Inflammatory macrophage treated with lipopolysaccharide for 1 hour (primary cell): ENCODE results near the gene VPS26B.
"Not testable (repeated sequence)": the region's sequence is repeated elsewhere in the genome, so short reads cannot be mapped to it uniquely, and the experiment has no call there.

Experiments
- DNase-seq, 2 donors: peaks; one replicate each; pipeline ENCODE4 v3.0.0-alpha.2; 2020 to 2022

VPS26B gene

DNA sequence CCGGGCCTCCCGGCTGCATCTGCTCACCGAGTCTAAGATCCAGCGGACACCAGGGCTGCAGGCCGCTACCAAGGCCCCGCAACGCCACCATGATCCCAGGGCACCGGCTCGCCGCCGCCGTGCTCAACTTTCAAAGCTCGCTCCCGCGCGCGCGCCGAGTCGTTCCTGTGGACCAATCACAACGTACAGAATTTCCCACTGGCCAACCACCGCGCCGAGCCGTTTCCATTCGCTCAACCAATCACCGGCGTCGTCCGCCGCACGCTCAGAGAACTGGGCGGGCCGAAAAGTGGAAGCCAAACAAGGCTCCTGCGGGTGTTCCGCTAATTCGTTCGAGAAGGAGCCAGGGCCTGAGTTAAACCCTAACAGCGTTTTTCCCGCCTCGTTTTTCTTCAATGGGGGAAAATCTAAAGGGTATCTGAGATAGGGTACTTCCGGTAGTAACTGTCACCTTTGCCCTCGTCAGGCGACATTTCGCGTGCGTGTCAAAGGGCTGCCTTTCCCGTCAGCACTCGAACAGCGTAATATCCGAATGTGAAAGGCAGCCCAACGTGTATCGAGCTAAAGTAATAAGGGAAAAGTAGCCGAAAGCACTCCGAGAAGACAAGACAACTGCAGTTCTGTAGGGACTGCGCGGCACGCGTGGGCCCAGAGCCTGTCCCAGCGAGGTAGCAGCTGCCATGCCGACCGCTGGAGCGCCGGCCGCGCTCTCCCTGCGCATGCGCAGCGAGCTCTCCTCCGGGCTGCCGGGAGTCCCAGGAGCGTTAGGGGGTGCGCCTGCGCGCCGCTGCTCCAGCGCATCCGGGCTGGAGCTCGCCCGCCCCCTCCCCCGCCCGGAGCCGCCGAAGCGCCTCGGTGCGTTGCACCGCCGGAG is at the start of gene VPS26B, which contains the start of gene NCAPD3:
VPS26B (plus strand) TSS at position 836 of the 874 bp plus-strand sequence. CDS start 452 bp downstream, outside the sequence.
NCAPD3 (minus strand) TSS at position 132 of the 874 bp plus-strand sequence; CDS start at position 91, 41 bp downstream.
- DNase-seq = peak; percentile 95 to 98

DNA sequence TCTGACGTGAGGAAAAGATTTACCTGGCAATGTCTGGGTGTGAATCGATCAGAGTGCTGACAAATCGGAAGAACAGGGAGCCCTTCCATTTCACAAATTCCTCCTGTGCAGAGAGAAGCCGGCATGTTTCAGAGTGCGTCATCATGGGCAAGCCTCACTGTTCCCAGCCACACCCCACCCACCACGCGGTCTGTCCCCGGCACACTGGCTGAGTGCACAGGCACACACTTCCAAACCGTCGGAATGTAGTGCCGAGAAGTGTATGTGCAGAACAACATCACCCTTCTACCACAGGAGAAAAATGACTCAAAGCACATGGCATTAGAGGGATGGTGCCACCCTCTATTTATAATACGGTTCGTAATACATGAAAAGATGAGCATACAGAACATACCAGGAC is 48.2 kb upstream of the VPS26B start:
- no peak for DNase-seq

DNA sequence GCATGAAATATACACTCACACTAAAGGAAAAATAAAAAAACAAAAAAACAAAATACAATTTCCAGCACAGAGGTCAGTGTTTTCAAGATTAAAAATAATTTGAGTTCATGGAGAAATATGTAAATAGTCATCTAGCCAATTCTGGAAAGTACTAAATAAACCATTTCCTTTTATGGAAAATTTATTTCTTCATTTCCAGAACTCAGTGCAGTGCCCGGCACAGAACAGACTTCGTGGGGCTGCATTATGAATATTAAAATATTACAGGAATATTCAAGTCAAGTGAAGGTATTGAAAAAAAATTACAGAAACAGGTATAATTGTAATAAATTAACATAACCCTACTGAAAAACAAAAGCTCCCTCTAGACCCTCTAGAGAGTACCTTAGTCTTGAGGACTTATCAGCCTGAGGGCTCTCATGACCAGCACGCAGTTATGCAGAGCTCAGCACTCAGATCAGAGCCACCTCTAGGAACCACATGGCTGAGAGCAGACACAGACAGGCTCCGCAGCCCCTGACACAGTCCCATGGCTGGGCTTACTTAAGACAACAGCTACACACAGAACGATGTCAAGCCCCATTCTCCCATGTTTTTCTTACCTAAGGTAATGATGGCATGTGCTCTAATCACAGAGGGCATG is 46.3 kb upstream of the VPS26B start:
- DNase-seq = no peak

DNA sequence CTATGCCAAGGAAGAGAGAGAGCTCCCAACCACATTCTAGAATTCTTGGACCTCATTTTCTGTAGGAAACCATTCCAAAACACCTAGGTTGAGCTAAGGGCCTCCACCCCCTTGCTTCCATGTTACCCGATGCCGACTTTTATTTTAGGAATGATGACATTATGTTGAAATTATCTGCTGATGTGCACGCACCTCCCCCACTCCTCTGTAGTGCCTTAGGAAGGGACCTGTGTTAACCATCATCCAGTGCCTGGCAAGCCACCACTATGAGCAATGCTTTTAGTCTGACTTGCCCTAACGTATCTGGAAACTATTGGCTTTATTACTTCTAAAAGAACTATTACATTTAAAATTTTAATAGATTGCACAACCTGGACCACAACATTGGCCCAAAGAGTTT is 42.8 kb upstream of the VPS26B start:
- DNase-seq = no peak

DNA sequence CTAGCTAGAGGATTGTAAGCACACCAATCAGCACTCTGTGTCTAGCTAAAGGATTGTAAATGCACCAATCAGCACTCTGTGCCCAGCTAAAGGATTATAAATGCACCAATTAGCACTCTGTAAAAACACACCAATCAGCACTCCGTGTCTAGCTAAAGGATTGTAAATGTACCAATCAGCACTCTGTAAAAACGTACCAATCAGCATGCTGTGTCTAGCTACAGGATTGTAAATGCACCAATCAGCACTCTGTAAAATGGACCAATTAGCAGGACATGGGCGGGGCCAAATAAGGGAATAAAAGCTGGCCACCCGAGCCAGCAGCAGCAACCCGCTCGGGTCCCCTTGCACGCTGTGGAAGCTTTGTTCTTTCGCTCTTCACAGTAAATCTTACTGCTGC is 36.4 kb upstream of the VPS26B start:
- not testable (repeated sequence) for DNase-seq

DNA sequence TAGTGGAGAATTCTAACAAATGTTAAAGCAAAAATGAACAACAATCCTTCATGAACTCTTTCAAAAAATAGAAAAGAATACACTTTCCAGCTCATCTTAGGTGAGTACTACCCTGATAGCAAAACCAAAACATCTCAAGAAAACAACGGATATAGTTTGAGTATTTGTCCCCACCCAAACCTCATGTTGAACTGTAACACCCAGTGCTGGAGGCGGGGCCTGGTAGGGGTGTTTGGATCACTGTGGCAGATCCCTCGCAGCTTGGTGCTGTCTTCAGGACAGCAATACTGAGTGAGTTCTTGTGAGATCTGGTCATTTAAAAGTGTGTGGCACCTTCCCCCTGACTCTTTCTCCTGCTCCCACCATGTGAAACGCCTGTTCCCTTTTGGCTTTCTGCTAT is 27.7 kb upstream of the VPS26B start:
- DNase-seq = no peak

DNA sequence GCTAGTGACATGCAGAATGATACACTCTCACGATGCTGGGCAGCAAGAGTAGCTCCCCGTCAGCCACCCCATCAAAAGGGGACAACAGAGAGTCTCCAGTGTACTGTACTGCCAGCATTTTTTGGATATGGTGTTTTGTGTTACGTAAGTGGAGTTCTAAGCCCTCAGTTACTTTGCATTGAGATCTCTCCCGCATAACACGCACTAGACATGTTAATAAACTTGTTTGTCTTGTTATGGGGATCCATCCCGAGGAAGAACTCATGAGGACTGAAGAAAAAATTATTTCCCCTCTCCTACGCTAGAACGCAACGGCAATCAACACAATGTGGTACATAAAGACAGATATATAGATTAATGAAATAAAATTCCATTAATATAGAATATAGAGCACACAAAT is 24.9 kb upstream of the VPS26B start:
- DNase-seq = no peak

DNA sequence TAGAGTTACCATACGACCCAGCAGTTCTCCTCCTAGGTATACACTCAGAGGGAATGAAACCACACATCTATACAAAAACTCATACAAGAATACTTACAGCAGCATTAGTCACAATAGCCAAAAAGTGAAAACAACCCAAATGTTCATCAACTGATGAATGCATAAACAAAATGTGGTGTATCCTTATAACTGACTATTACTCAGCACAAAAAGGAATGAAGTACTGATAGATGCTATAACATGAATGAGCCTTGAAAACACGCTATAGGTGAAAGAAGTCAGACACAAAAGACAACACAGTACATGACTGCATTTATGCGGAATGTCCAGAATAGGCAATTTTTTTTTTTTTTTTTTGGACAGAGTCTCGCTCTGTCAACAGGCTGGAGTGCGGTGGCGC is 23.8 kb upstream of the VPS26B start:
- DNase-seq = no peak

DNA sequence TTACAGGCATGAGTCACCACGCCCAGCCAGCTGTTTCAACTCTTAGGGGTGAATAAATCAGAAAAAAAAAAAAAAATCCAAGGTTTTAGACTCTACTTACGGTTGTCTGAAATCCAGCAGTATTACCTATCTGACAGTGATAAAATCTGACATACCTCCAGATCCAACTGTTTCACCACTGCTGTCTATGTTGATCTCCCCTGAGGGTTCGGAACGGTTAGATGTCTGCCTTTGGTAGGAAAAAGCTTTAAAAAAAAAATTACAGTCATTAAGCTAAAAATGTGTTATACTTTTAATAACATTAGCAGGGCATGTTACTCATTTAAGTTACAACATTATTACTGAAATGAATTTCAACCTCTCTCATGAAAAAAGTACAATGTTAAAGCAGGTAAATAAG is 21.8 kb upstream of the VPS26B start:
- DNase-seq = no peak

DNA sequence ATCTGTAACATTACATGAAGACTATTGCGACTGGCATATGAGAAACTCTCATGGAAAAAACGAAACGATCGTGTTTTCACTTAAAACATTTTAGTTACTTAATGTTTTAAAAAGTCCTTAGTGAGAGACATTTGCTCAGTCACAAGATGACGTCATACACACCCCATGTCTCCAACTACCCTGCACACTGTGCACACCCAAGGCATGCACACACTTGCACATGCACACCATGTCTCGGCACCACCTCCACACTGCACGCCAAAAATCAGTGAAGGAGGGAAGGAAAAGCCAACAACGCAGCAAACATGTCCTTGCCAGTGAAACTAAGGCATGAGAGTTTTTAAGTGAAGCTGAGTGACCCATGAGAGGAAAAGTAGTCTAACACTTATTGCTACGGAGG is 18.7 kb upstream of the VPS26B start:
- DNase-seq = no peak

DNA sequence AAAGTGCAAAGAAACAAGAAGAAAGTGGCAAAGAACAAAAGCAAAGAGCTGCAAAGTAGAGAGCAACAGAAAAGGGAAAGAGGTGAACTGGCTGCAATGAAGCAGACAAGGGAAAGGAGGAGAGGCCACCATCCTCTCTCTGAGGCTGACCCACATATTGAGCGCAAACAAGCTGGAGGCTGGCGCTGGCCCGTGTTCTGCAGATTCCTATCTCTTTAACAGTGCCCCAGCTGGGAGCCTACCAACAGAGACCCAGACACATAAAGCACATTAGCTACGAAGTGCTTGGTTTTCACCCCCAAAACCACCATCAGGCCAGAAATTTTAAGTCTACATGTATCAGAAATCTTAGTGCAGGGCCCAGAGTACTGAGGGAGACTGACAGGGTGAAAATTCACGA is 18.3 kb upstream of the VPS26B start:
- DNase-seq = no peak

DNA sequence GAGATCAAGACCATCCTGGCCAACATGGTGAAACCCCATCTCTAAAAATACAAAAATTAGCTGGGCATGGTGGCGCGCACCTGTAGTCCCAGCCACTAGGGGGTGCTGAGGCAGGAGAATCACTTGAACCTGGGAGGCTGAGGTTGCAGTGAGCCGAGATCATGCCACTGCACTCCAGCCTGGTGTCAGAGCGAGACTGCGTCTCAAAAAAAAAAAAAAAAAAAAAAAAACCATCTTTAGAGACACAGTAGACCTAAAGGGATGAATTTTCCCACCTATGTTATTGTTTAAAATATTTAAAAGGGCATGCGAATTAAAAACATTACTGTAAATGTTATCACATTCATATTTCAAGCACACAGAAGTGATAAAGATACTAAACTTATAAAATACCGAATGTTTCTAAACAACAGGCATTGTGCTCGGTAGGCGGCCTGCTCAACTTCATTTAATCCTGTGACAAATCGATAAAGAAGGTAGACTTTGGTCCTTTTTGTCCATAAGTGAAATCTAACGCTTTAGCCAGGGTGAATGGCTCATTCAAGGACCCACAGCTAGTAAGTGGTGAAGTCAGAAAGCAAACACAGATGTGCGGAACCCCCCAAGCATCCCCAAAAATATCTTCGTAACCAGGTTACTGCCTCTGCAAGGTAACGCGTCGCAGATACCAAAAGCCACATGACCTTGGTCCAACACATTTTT is 16.8 kb upstream of the VPS26B start:
- DNase-seq = peak; percentile 5 to 33

DNA sequence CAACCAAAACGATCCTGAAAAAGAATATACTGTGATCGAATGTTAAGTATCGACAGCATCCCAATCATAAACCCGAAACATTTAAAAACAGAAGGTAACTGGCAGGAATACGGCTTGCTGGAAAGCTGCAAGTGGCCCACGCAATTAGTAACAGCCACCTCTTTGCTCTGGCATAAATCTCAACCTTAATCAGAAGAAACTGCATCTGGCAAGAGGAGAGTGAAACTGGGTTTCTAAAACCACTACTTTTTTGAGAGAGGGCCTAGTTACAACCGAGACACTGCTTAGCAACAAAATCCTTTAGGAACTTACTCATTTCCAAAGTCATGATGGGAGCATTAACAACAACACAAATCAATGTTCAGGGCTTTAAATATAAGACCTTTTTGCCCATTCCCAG is 8.6 kb upstream of the VPS26B start:
- no peak for DNase-seq

DNA sequence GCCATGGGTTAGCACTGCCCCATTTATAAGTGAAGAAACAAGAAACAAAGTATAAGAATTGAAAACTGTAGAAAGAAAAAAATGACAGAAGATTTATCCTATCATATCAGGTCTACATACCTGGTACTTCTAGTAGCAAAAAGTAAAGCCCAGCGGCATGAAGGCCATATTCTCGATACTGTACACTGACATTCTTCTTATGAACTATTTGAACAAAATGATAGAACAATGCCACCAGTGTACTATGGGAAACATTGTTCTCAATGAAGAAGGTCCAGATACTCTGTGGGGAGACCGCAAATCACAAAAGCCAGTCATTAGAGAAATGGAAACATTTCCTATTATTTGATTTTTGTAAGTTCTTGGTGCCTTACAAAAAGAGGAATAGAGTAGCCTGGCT is 7.7 kb upstream of the VPS26B start:
- no peak for DNase-seq

DNA sequence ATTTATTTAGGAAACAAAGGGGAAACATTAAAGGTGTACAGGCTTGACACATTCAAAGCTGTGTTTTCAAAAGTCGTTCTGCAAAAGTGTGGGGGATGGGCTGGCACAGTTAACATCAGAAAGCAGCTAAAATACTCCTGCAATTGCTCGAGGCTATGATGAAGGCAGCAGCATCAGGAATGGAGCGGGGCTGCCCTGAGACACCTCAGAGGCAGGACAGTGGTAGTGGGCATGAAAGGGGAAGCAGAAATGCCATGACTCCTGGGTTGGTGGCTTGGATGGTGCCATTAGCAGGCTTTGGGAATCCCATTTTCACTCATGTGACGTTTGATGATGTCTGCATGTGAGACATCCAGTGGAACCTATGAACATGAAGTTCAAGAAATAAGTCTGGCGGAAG is 1.4 kb upstream of the VPS26B start:
- DNase-seq = peak; percentile 30 to 71

DNA sequence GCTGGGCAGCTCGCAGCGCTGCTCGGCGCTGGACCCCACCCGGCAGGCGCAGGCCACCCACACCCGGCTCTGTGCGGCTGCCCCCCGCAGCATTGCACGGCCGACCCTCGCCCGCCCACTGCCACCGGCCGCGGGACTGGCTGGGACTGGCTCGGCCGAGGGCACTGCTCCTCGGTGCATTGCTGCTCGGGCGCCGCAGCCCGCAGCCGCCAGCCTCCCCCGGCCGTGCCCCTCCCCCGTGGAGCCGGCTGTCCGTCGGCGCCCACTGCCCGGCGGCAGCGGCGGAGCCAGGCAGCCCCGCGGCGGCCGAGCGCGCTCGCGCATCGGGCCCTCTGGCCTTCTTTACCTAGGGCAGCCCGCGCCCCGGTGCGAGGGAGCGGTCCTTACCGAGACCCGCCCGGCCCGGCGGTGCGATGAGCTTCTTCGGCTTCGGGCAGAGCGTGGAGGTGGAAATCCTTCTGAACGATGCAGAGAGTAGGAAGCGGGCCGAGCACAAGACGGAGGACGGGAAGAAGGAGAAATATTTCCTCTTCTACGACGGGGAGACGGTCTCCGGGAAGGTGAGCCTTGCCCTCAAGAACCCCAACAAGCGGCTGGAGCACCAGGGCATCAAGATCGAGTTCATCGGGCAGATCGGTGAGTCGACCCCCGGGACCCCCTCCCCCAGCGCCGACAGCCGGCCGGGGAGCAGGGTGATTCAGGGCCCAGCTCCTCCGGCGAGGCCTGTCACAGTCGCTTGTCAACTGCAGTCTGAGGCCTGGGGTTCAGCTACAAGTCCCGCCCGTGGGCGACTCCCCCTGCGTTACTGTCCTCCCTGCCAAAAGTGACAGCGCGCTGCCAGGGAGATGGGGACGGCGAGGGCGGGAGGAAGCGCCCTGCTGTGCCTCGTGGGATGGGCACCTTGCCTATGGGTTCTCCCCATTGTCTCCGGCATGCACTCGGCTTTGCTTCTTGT is 516 bp downstream of the VPS26B start:
- peak; percentile 49 to 55 for DNase-seq

DNA sequence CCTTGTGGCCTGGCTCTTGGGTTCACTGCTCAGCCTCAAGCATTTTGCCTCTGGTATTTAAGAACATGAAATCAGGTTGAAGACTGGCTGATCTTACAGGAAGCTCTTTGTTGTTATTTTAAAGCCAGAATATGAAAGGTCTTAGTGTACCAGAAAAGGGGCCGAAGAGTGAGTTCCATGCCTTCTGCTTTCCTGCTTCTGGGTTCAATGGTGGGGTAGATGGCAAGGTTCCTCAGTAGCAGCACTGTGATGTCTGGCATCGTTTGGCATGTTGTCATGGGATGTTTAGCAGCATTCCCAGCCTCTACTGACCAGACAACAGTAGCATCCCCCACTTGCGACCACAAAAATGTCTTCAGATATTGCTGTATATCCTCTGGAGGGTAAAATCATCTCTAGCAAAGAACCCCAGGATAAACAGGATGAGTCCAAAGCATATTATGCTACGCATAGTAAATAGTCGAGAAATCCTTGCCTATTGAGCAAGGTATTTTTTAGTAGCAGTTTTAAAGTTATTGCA is 2.4 kb downstream of the VPS26B start:
- no peak for DNase-seq

DNA sequence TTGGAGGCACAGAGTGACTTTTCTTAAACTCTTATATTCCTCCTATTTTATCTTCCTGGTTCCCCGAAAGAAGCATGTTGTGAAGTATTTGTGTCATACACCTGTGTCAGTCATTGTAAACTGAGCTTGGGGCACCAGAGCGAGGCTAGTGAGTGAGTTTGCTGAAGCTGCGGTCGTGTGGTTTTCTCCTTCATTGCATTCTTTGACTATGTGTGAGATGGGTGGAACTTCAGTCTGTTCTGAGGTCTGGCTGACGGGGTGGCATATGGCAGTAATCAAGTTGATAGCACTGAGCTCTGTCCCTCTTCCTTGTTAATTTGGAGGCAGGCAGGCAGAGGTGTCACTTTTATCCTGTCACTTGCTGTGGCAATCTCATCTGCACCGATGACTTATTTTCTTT is 4.2 kb downstream of the VPS26B start:
- no peak for DNase-seq

DNA sequence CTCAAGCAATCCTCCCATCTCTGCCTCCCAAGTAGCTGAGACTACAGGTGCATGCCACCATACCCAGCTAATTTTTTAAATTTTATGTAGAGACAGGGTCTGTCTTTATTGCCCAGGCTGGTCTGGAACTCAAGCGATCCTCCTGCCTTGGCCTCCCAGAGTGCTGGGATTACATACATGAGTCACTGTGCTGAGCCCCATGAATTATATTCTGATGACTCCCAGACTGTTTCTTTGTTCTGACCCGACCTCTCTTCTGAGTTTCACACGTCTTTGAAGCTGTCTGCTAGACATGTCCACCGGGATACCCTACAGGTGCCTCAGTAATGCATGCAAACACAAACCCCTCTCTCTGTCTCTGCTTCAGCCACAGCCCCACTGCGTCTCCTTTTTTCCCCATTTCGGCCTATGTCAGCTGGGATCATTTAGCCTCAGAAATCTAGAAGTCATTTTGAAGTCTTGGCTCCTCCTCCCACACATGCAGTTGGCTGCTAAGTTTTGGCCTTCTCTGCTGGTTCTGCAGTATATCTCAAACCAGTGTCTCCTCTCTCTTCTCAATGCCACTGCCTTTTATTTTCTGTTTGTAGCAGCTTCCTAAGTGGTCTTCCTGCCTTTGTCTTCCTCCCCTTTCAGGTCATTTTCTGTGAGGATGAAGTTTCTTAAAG is 4.8 kb downstream of the VPS26B start:
- no peak for DNase-seq

DNA sequence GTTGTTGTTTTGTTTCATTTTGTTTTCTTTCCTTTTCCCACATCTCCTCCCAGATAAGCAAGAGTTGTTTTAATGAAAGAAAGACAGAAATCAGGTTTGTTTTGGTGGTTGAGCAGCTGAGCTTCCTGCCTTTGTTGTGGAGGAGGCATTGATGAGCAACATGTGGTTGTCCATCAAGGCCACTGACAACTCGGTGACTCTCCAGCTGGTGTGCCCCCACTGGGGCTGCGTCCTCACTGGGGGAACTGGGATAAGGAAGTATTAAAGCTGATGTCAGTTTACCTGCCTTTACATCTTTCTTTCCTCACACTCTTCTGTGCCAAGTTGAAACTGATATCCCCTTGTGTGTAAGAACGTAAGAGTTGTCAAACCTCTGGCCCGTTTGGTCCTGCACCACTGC is 5.9 kb downstream of the VPS26B start:
- DNase-seq = no peak

DNA sequence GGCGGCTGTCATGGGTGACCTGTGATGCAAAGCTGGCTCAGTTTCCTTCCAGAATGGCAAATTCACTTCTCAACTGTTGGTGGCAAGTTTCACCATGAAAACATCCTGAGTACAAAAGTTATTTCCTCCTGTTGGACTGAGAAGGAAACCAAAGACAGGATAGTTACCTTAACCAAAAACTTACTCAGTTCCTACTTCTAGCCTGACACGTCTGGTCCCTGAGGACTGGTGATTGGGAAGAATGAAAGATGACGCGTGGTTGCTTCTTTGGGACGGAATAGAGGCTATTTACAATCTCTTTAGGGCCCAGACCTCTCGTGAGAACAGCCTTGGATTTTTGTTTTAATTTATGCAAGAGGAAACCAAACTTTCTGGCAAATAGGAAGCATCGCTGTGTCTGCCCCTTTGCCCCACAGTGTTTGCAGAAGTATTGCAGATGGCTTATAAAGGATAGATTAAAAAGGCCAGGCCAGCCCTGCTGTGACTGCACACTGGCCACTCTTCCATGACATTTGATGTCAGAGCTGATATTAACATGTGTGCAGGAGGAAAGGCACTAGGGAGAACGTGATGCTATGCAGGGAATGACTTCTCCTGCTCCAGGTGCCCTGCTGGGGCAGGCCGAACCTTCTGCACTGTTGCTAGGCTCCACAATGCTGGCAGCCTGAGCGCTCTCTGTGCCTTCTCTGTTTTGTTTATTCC is 7.6 kb downstream of the VPS26B start:
- peak; percentile 12 to 29 for DNase-seq
